ENCODE data around the gene FKRP.
"Not testable (repeated sequence)": the region's sequence is repeated elsewhere in the genome, so short reads cannot be mapped to it uniquely, and the experiment has no call there.

Gene FKRP, protein sequence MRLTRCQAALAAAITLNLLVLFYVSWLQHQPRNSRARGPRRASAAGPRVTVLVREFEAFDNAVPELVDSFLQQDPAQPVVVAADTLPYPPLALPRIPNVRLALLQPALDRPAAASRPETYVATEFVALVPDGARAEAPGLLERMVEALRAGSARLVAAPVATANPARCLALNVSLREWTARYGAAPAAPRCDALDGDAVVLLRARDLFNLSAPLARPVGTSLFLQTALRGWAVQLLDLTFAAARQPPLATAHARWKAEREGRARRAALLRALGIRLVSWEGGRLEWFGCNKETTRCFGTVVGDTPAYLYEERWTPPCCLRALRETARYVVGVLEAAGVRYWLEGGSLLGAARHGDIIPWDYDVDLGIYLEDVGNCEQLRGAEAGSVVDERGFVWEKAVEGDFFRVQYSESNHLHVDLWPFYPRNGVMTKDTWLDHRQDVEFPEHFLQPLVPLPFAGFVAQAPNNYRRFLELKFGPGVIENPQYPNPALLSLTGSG

DNA sequence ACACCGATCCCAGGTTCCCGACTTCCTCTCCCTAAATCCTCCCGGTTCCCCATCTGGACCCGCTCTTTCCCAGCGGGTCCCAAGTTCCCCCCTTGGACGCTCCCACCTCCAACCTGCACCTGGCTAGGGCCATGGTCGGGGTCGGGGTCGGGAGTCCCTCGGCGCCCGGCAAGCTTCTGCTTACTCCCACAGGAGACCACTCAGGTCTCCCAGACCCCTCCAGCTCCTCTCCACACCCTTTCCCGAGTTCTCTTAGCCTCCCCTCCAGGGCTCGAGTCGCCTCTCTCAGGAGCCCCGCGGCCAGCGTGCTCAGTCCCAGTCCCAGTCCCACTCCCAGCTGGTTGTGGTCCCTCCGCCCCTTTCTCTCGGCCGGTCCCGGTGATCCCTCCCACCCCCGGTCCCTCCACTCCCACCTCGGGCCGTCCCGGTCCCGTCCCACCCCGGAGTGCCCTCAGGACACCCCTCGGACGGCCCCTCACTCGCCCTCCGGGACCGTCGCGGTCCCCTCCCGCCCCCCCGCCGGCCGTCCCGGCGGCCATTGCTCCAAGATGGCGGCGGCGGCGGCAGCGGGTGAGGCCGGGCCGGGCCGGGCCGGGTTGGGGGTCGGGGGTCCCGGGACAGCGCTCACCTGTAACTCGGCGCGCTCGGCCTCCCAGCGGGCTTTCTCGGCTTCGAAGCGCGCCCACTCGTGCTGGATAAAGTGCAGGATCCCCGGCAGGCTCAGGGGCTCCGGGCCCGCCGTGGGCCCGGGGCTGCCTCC is at the start of gene FKRP:
FKRP (plus strand) TSS at position 537 of the 760 bp plus-strand sequence. CDS start 9,394 bp downstream, outside the sequence.
- Histone ChIP-seq H3K9ac (ENCODE audit: low read depth in 1 of 2, low read length in 2 of 2) (peak within 1 kb of the TSS; percentile 85 to 96), H3K4me1 (ENCODE audit: control insufficient read depth in 1 of 2, insufficient read depth in 2 of 2, low read length in 2 of 2) (peaks cover 13 to 22% of the 10 kb centered on the region in 2 donors), H3K27me3 (ENCODE audit: control insufficient read depth in 1 of 2, insufficient read depth in 2 of 2, low read length in 2 of 2) (no peaks in the 10 kb centered on the region), H3K9me3 (ENCODE audit: control insufficient read depth in 1 of 2, low read length in 2 of 2) (no peaks in the 10 kb centered on the region), H3K4me3 (ENCODE audit: low read depth in 1 of 2, low read length in 2 of 2) (peak within 1 kb of the TSS; percentile 82 to 91), H3K27ac (ENCODE audit: low read depth, low read length) (no peak within 1 kb of the TSS), H3K36me3 (ENCODE audit: control insufficient read depth in 1 of 2, insufficient read depth in 2 of 2, low read length in 2 of 2) (peaks cover 0 to 17% of the 10 kb centered on the region in 2 donors)

DNA sequence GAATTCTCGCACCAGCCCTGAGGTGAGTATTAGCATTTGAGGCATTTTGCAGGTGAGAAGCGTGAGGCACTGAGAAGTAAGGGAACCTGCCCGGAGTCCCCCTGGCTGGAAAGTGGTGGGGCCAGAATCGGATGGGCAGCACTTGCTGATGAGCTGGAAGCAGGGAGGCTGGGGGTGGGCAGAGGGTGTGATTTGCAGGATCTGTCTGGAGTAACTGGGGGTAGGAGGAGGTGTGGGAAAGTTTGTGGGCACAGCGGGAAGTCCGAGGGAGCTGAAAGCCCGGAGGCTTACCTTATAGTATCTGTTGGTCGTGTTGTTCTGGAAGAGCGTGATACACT is 49.0 kb upstream of the FKRP start:
- H3K4me3 ChIP-seq (ENCODE audit: low read depth in 1 of 2, low read length in 2 of 2), result no peak overlapping the region

DNA sequence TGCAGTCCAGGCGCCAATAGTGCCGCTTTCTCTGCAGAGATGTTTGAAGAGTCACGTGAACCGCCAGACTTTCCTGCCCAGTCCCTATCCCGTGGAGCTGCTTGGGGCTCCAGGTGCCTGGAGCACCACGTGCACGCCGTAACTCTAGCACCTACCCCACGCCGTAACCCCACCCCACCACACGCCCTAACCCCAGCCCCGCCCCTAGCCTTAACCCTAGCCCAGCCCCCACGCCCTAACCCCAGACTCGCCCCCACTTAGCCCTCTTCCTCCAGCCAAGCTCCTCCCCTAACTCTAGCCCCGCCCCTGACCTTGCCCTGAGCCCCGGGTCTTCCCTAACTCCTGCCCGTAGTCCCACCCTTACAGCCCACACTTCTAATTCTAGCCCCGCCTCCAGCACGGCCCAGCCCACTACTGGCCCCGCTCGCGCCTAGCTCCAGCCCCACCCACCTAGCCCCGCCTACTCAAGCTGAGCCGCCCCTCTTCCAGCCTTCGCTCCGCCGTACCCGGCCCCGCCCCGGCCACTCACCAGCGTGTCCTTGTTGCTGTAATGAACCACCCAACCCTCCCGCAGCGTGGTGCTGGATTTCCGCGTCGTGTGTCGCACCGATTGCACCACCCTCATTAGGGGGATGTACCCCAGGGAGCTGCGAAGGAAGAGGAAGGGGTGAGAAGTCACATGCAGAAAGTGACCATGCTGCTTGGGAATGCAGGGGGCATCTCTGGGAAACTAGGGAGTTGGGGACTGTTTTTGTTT is 48.5 kb upstream of the FKRP start:
- H3K9ac ChIP-seq (ENCODE audit: low read depth in 1 of 2, low read length in 2 of 2), result no peak overlapping the region
- peak overlapping the region in 1 of 2 donors; percentile 12 for H3K4me3 ChIP-seq (ENCODE audit: low read depth in 1 of 2, low read length in 2 of 2)
- no peak overlapping the region for H3K27ac ChIP-seq (ENCODE audit: low read depth, low read length)

More for the DNA sequence above, 49.0 kb upstream of the FKRP start:
- H3K36me3 ChIP-seq (ENCODE audit: control insufficient read depth in 1 of 2, insufficient read depth in 2 of 2, low read length in 2 of 2), result peaks cover 58 to 83% of the 10 kb centered on the region in 2 donors
- H3K4me1 ChIP-seq (ENCODE audit: control insufficient read depth in 1 of 2, insufficient read depth in 2 of 2, low read length in 2 of 2), result peaks cover 0 to 4% of the 10 kb centered on the region in 2 donors
- no peaks in the 10 kb centered on the region for H3K9me3 ChIP-seq (ENCODE audit: control insufficient read depth in 1 of 2, low read length in 2 of 2)
- H3K27ac ChIP-seq (ENCODE audit: low read depth, low read length), result no peak overlapping the region
- H3K9ac ChIP-seq (ENCODE audit: low read depth in 1 of 2, low read length in 2 of 2), result no peak overlapping the region
- no peaks in the 10 kb centered on the region for H3K27me3 ChIP-seq (ENCODE audit: control insufficient read depth in 1 of 2, insufficient read depth in 2 of 2, low read length in 2 of 2)

DNA sequence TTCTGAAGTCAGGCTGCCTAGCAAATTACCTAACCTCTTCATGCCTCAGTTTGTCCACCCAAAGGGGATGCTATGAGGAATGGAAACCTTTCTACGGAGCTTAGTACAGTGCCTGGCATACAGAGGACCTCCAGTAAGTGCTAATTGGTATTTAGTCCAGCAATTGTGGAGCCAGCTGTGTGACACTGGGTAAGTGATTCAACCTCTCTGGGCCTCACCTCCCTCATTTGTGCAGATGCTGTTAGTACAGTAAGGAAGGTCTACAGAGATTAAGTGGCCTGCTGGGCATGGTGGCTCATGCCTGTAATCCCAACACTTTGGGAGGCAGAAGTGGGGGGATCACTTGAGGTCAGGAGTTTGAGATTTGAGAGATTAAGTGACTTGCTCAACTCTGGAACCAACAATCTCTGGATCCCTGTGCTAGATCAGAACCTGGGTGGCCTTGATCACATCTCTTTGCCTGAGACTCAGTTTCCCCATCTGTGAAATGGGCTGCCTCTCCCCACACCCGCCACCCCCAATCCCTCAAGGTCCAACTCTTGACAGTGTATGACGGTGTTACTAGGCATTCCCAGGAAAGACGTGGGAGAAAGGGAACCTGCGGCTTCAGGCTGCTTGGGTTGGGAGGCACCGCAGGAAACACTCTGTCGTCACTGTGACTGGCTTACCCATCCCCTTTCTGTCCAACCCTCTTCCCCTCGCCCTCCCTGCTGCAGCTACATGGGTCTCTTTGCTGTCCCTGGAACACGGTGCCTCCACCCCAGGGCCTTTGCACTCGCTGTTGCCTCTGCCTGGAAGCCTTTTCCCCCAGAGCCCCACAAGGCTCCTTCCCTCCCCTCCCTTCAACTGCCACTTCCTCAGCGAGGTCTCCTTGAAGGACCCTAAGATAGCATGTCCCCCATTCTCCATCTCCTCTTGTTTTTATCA is 47.2 kb upstream of the FKRP start:
- Histone ChIP-seq H3K27ac (ENCODE audit: low read depth, low read length) (no peak overlapping the region), H3K9ac (ENCODE audit: low read depth in 1 of 2, low read length in 2 of 2) (no peak overlapping the region), H3K4me1 (ENCODE audit: control insufficient read depth in 1 of 2, insufficient read depth in 2 of 2, low read length in 2 of 2) (peaks cover 0 to 4% of the 10 kb centered on the region in 2 donors), H3K9me3 (ENCODE audit: control insufficient read depth in 1 of 2, low read length in 2 of 2) (no peaks in the 10 kb centered on the region), H3K27me3 (ENCODE audit: control insufficient read depth in 1 of 2, insufficient read depth in 2 of 2, low read length in 2 of 2) (no peaks in the 10 kb centered on the region), H3K4me3 (ENCODE audit: low read depth in 1 of 2, low read length in 2 of 2) (no peak overlapping the region), H3K36me3 (ENCODE audit: control insufficient read depth in 1 of 2, insufficient read depth in 2 of 2, low read length in 2 of 2) (peaks cover 51 to 80% of the 10 kb centered on the region in 2 donors)

More for the DNA sequence above, 48.5 kb upstream of the FKRP start:
- peaks cover 57 to 83% of the 10 kb centered on the region in 2 donors for H3K36me3 ChIP-seq (ENCODE audit: control insufficient read depth in 1 of 2, insufficient read depth in 2 of 2, low read length in 2 of 2)
- H3K4me1 ChIP-seq (ENCODE audit: control insufficient read depth in 1 of 2, insufficient read depth in 2 of 2, low read length in 2 of 2), result peaks cover 0 to 4% of the 10 kb centered on the region in 2 donors
- no peaks in the 10 kb centered on the region for H3K9me3 ChIP-seq (ENCODE audit: control insufficient read depth in 1 of 2, low read length in 2 of 2)
- H3K27me3 ChIP-seq (ENCODE audit: control insufficient read depth in 1 of 2, insufficient read depth in 2 of 2, low read length in 2 of 2), result no peaks in the 10 kb centered on the region

DNA sequence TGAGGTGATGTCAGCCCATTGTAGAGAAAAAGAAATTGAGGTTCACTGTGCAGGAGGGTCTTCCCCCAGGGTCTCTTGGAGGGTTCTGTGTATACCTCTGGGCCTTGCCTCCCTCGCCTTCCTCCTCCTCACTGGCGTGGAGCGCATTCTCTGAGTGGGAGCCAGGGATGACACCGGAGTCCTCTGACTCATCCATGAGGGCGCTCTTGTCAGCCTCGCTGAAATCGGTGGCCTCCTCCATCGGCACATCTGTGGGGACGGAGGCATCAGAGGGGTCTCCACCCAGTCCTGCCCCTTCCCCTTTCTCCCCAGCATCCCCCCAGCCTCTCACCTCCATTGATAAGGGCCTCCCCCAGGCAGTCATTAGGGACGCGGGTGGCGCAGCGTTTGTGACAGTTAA is 45.2 kb upstream of the FKRP start:
- Histone ChIP-seq H3K9me3 (ENCODE audit: control insufficient read depth in 1 of 2, low read length in 2 of 2) (no peaks in the 10 kb centered on the region), H3K27ac (ENCODE audit: low read depth, low read length) (no peak overlapping the region), H3K4me3 (ENCODE audit: low read depth in 1 of 2, low read length in 2 of 2) (no peak overlapping the region), H3K4me1 (ENCODE audit: control insufficient read depth in 1 of 2, insufficient read depth in 2 of 2, low read length in 2 of 2) (peaks cover 0 to 4% of the 10 kb centered on the region in 2 donors), H3K36me3 (ENCODE audit: control insufficient read depth in 1 of 2, insufficient read depth in 2 of 2, low read length in 2 of 2) (peaks cover 51 to 70% of the 10 kb centered on the region in 2 donors), H3K27me3 (ENCODE audit: control insufficient read depth in 1 of 2, insufficient read depth in 2 of 2, low read length in 2 of 2) (no peaks in the 10 kb centered on the region), H3K9ac (ENCODE audit: low read depth in 1 of 2, low read length in 2 of 2) (no peak overlapping the region)

DNA sequence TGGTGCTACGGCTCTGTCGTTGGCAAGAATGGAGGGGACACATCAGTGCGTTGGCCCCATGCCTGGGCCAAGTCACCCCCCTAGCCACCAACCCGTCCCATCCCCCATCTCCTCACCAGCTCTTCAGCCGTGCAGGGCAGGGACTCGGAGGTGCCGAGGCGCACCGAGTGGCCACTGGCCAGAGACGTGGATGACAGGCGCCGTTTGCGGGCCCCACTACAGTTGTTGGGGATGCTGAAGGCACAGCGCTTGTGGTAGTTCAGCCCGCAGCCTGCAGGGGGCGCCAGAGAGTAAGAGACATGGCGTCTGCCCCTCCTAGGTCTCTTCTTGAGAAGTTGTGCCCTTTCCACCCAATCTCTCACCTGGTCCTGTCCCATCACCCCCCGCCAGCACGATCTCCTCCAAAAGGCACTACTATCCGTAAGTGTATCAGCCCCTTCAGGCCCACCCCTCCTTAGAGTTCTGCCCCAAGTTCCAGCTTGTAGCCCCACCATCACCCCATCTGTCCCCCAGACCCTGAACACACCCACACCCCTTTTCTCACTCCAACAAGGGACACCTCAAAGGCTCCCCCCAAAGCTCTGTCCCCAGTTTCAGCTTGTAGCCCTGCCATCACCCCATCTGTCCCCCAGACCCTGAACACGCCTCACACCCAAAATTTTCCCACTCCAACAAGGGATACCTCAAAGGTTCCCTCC is 41.3 kb upstream of the FKRP start:
- Histone ChIP-seq H3K9ac (ENCODE audit: low read depth in 1 of 2, low read length in 2 of 2) (no peak overlapping the region), H3K4me1 (ENCODE audit: control insufficient read depth in 1 of 2, insufficient read depth in 2 of 2, low read length in 2 of 2) (no peaks in the 10 kb centered on the region), H3K27ac (ENCODE audit: low read depth, low read length) (no peak overlapping the region), H3K27me3 (ENCODE audit: control insufficient read depth in 1 of 2, insufficient read depth in 2 of 2, low read length in 2 of 2) (no peaks in the 10 kb centered on the region), H3K4me3 (ENCODE audit: low read depth in 1 of 2, low read length in 2 of 2) (no peak overlapping the region), H3K9me3 (ENCODE audit: control insufficient read depth in 1 of 2, low read length in 2 of 2) (no peaks in the 10 kb centered on the region), H3K36me3 (ENCODE audit: control insufficient read depth in 1 of 2, insufficient read depth in 2 of 2, low read length in 2 of 2) (peaks cover 34 to 70% of the 10 kb centered on the region in 2 donors)

DNA sequence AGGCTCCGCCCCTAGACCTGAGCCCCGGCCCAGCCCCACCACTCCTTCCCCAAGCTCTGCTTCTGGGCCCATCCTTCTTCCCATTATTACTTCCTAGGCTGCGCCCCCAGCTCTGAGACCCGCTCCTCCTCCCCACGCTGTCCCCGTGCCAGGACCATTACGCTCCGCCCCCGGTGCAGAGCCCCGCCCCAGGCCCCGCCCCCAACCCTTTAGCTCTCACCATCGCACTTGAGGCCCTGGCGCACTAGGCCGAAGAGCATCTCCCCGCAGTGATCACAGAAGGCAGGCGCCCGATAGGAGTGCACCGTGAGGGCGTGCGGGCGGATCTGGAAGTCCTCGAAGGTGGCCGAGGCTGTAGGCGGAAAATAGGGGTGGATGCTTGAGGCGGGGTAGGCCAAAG is 35.2 kb upstream of the FKRP start:
- H3K4me1 ChIP-seq (ENCODE audit: control insufficient read depth in 1 of 2, insufficient read depth in 2 of 2, low read length in 2 of 2), result peaks cover 11% of the 10 kb centered on the region in 2 donors
- no peak overlapping the region for H3K9ac ChIP-seq (ENCODE audit: low read depth in 1 of 2, low read length in 2 of 2)
- no peaks in the 10 kb centered on the region for H3K27me3 ChIP-seq (ENCODE audit: control insufficient read depth in 1 of 2, insufficient read depth in 2 of 2, low read length in 2 of 2)
- H3K9me3 ChIP-seq (ENCODE audit: control insufficient read depth in 1 of 2, low read length in 2 of 2), result no peaks in the 10 kb centered on the region
- no peak overlapping the region for H3K27ac ChIP-seq (ENCODE audit: low read depth, low read length)
- H3K36me3 ChIP-seq (ENCODE audit: control insufficient read depth in 1 of 2, insufficient read depth in 2 of 2, low read length in 2 of 2), result peaks cover 12 to 39% of the 10 kb centered on the region in 2 donors
- no peak overlapping the region for H3K4me3 ChIP-seq (ENCODE audit: low read depth in 1 of 2, low read length in 2 of 2)

DNA sequence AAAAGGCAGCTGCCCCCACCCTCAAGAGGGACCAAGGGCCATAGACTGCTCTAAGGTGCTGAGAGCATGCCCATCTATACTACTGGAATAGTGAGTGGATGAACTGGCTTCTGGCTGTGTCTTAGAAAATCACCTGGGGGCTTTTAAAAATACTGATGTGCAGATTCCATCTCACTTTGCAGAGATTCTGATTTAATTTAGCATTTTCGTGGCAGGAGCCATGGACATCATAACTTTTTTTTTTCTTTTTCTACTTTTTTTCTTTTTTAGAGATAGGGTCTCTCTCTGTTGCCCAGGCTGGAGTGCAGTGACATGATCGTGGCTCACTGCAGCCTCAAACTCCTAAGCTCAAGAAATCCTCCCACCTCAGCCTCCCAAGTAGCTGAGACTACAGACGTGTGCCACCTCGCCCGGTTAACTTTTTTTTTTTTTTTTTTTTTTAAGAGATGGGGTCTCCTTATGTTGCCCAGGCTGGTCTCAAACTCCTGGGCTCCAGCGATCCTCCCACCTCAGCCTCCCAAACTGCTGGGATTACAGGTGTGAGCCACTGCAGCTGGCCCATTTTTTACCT is 33.0 kb upstream of the FKRP start:
- not testable (repeated sequence) for H3K9ac ChIP-seq (ENCODE audit: low read depth in 1 of 2, low read length in 2 of 2); H3K27ac ChIP-seq (ENCODE audit: low read depth, low read length); H3K27me3 ChIP-seq (ENCODE audit: control insufficient read depth in 1 of 2, insufficient read depth in 2 of 2, low read length in 2 of 2); H3K4me3 ChIP-seq (ENCODE audit: low read depth in 1 of 2, low read length in 2 of 2); H3K9me3 ChIP-seq (ENCODE audit: control insufficient read depth in 1 of 2, low read length in 2 of 2)
- Histone ChIP-seq H3K36me3 (ENCODE audit: control insufficient read depth in 1 of 2, insufficient read depth in 2 of 2, low read length in 2 of 2) (peaks cover 6 to 21% of the 10 kb centered on the region in 2 donors), H3K4me1 (ENCODE audit: control insufficient read depth in 1 of 2, insufficient read depth in 2 of 2, low read length in 2 of 2) (peaks cover 15 to 18% of the 10 kb centered on the region in 2 donors)

Measured in duodenal mucosa (tissue), 2 donors.